GM18505 (cell line): Measurements from ENCODE around the gene TRIP10.
"Not testable (repeated sequence)": the region's sequence is repeated elsewhere in the genome, so short reads cannot be mapped to it uniquely, and the experiment has no call there.

Experiments
- ATAC-seq: cut with Tn5 transposase; IDR thresholded peaks from one replicate; pipeline ENCODE4 v1.9.1; 2021; ENCODE audit not compliant: unreplicated experiment
- POLR2A ChIP-seq: IDR thresholded peaks from 4 replicates; pipeline ENCODE4 v1.6.1; 2011; ENCODE audit warnings: borderline replicate concordance; ENCODE audit not compliant: insufficient read depth, insufficient read length; ENCODE audit errors: extremely low read depth

The TRIP10 gene

GRCh38 chr19:6779206-6779605 is 39.7 kb downstream of the TRIP10 start:
- no peak for TF ChIP-seq POLR2A
- no peak for ATAC-seq

DNA sequence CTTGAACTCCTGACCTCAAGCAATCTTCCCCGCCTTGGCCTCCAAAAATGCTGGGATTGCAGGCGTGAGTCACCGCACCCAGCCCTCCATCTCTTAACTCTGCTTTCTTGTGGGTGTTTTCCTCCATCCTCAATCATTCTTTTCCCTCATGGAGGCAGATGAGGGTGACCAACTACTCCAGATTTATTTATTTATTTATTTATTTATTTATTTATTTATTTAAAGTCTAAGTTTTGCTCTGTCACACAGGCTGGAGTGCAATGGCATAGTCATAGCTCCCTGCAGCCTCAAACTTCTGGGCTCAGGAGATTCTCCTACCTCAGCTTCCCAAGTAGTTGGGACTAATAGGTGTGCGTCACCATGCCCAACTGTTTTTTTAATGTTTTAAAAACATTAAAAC is 47.9 kb downstream of the TRIP10 start:
- ATAC-seq, result no peak
- TF ChIP-seq POLR2A, result no peak

DNA sequence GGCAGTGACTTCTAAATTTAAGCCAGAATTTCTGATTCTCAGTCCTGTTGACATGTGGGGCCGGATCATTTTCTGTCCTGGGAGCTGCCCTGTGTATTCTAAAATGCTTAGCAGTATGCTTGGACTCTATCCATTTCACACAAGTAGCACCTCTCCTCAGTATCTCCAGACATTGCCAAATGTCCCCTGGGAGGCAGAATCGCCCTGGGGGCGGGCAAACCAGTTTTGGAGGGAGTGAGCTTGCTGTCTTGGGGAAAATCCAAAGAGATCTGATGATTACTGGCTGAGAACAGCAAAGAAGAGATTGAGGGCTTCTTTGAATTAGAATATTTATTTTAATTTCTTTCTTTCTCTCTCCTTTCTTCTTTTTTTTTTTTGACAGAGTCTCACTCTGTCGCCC is 49.4 kb downstream of the TRIP10 start:
- no peak for TF ChIP-seq POLR2A
- no peak for ATAC-seq

GRCh38 chr19:6790194-6791128 is 51.0 kb downstream of the TRIP10 start:
- TF ChIP-seq POLR2A, result no peak
- ATAC-seq, result no peak

DNA sequence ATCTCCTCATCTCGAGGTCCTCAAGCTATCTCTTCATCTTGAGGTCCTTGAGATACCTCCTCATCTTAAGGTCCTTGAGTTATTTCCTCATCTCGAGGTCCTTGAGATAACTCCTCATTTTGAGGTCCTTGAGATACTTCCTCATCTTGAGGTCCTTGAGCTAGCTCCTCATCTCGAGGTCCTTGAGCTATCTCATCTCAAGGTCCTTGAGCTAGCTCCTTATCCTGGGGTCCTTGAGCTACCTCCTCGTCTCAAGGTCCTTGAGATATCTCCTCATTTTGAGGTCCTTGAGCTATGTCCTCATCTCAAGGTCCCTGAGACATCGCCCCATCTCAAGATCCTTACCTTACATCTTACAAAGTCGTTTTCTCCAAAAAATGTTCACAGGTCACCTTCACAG is 51.8 kb downstream of the TRIP10 start:
- no peak for ATAC-seq
- no peak for TF ChIP-seq POLR2A

DNA sequence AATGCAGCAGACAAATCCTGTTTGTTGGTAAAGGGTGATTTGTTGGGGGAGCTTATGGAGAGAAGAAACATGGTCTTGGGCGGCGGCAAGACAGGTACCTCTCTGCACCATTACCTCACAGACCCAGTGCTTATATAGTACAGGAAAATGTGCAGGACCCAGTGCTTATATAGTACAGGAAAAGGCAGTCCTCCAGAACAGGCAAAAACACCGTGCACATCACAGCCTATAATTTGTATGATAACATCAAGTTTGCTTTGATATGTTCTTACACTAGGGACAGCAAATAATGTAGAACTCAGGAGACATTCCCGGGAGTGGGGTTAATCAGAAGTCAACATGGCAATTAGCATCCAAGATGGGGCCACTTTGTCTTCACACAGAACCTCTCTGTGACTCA is 53.9 kb downstream of the TRIP10 start:
- TF ChIP-seq POLR2A, result no peak
- ATAC-seq, result no peak

DNA sequence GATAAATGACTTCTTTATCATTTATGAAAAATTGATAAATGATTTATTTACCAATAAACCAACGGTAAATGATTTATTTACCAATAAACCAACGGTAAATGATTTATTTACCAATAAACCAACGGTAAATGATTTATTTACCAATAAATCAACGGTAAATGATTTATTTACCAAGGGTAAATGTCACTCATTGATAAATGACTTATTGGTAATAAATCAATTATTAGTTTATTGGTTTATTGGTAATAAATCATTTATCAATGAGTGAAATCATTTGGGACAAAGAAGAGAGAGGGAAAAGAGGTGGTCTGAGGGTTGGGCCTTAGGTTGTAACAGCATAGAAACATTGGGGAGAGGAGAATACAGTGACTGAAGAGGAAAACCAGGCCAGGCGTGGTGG is 54.5 kb downstream of the TRIP10 start:
- no peak for ATAC-seq
- no peak for TF ChIP-seq POLR2A

DNA sequence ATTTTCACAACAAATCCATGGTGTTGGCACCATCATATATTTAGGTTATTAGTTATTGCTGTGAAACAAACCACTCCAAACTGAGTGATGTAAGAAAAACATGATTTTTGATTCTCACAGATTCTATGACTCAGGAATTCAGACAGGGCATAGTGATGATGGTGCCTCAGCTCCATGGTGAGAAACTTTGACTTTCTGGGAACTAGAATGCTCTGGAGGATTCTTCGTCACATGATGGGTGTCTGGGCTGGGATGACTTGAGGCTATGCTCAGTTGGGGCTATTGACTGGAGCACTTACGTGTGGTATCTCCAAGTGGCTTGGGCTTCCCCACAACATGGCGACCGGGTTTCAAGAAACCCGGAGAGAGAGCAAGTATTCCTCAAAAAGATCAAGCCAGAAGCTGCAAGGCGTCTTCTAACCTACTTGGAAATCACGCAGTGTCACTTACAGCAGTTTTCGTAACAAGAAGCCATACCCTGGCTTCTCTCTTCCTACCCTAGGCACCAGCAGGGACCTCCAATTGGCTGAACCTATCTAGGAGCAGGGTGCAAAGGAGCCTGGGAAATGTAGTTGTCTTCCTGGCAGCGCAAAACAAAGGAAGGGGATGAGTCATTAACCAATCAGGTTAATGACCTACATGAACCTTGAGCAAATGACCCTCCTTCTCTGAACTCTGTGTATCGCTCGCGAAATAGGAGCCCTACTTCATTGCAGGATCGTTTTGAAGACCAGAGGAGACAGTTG is 55.4 kb downstream of the TRIP10 start:
- ATAC-seq, result no peak
- TF ChIP-seq POLR2A, result no peak

GRCh38 chr19:6796278-6796677 is 56.8 kb downstream of the TRIP10 start:
- no peak for TF ChIP-seq POLR2A
- no peak for ATAC-seq

- ATAC-seq, result no peak
- TF ChIP-seq POLR2A, result no peak
Measured at GRCh38 chr19:6797646-6798045, 58.2 kb downstream of the TRIP10 start.

DNA sequence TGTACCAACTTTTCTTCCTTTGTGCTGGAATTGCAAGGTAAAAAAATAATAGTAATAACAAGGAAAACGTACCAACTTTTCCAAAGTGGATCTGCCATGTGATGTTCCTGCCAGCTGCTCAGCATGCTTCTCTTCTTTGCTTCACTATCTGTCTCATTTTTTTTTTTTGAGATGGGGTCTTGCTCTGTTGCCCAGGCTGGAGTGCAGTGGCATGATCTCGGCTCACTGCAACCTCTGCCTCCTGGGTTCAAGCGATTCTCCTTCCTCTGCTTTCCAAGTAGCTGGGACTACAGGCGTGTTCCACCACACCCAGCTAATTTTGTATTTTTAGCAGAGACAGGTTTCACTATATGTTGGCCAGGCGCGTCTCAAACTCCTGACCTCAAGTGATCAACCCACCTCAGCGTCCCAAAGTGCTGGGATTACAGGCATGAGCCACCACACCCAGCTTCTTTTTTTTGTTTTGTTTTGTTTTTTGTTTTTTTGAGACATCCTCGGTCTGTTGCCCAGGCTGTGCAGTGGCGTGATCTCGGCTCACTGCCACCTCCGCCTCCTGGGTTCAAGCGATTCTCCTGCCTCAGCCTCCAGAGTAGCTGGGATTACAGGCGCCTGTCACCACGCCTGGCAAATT is 60.8 kb downstream of the TRIP10 start:
- ATAC-seq, result not testable (repeated sequence)

- ATAC-seq, result no peak
- TF ChIP-seq POLR2A, result no peak
Measured at GRCh38 chr19:6800991-6801484, 61.6 kb downstream of the TRIP10 start.
